ENCODE results near the gene AURKAIP1.

The AURKAIP1 gene

GRCh38 chr1:1361233-1361981, 13.6 kb downstream of the AURKAIP1 start:
- ChIA-PET POLR2A (no interaction called here), CTCF (no interaction called here)
- WGBS (ENCODE audit: insufficient coverage), result 81% methylated on average over 29 of the region's 35 CpGs
- H3K9me3 ChIP-seq (ENCODE audit: control extremely low read depth in 1 of 5, control insufficient read depth in 4 of 5, insufficient read depth in 2 of 5, low read depth in 1 of 5, low read length in 4 of 5), result peaks cover 0 to 4% (median 0%) of the 10 kb centered on the region in 5 experiments
- no peak overlapping the region for H3K27ac ChIP-seq (ENCODE audit: insufficient read depth in 1 of 2, low read depth in 1 of 2, low read length in 2 of 2, poor library complexity in 1 of 2, severe bottlenecking in 2 of 2)
- H3K4me3 ChIP-seq (ENCODE audit: control insufficient read depth in 1 of 7, extremely low read depth in 1 of 7, insufficient read depth in 4 of 7, low read depth in 2 of 7, low read length in 6 of 7), result no peak overlapping the region
- peaks cover 0 to 5% (median 2%) of the 10 kb centered on the region in 4 experiments for H3K4me1 ChIP-seq (ENCODE audit: control extremely low read depth in 1 of 4, control insufficient read depth in 4 of 4, insufficient read depth in 4 of 4, low read length in 3 of 4)
- peaks cover 0 to 71% (median 21%) of the 10 kb centered on the region in 5 experiments for H3K27me3 ChIP-seq (replicated peaks in 2 of 5; ENCODE audit: control insufficient read depth in 4 of 5, insufficient read depth in 5 of 5, low read length in 4 of 5)
- no peaks in the 10 kb centered on the region for H3K36me3 ChIP-seq (ENCODE audit: control insufficient read depth in 4 of 4, insufficient read depth in 4 of 4, low read length in 3 of 4)
- no peak for DNase-seq

GRCh38 chr1:1360506-1361169, 14.4 kb downstream of the AURKAIP1 start:
- ChIA-PET POLR2A (no interaction called here), CTCF (no interaction called here)
- Histone ChIP-seq H3K9me3 (ENCODE audit: control extremely low read depth in 1 of 5, control insufficient read depth in 4 of 5, insufficient read depth in 2 of 5, low read depth in 1 of 5, low read length in 4 of 5) (peaks cover 0 to 1% (median 0%) of the 10 kb centered on the region in 5 experiments), H3K36me3 (ENCODE audit: control insufficient read depth in 4 of 4, insufficient read depth in 4 of 4, low read length in 3 of 4) (no peaks in the 10 kb centered on the region), H3K4me3 (ENCODE audit: control insufficient read depth in 1 of 7, extremely low read depth in 1 of 7, insufficient read depth in 4 of 7, low read depth in 2 of 7, low read length in 6 of 7) (no peak overlapping the region), H3K27ac (ENCODE audit: insufficient read depth in 1 of 2, low read depth in 1 of 2, low read length in 2 of 2, poor library complexity in 1 of 2, severe bottlenecking in 2 of 2) (no peak overlapping the region), H3K27me3 (replicated peaks in 2 of 5; ENCODE audit: control insufficient read depth in 4 of 5, insufficient read depth in 5 of 5, low read length in 4 of 5) (peaks cover 0 to 71% (median 21%) of the 10 kb centered on the region in 5 experiments), H3K4me1 (ENCODE audit: control extremely low read depth in 1 of 4, control insufficient read depth in 4 of 4, insufficient read depth in 4 of 4, low read length in 3 of 4) (peaks cover 0 to 5% (median 2%) of the 10 kb centered on the region in 4 experiments)
- DNase-seq, result no peak
- 82% methylated on average over 15 of the region's 20 CpGs for WGBS (ENCODE audit: insufficient coverage)

- ChIA-PET POLR2A (no interaction called here), CTCF (no interaction called here)
- Histone ChIP-seq H3K4me3 (ENCODE audit: control insufficient read depth in 1 of 7, extremely low read depth in 1 of 7, insufficient read depth in 4 of 7, low read depth in 2 of 7, low read length in 6 of 7) (no peak overlapping the region), H3K27ac (ENCODE audit: insufficient read depth in 1 of 2, low read depth in 1 of 2, low read length in 2 of 2, poor library complexity in 1 of 2, severe bottlenecking in 2 of 2) (no peak overlapping the region), H3K27me3 (replicated peaks in 2 of 5; ENCODE audit: control insufficient read depth in 4 of 5, insufficient read depth in 5 of 5, low read length in 4 of 5) (peaks cover 0 to 77% (median 21%) of the 10 kb centered on the region in 5 experiments), H3K9me3 (ENCODE audit: control extremely low read depth in 1 of 5, control insufficient read depth in 4 of 5, insufficient read depth in 2 of 5, low read depth in 1 of 5, low read length in 4 of 5) (peaks cover 0 to 1% (median 0%) of the 10 kb centered on the region in 5 experiments), H3K36me3 (ENCODE audit: control insufficient read depth in 4 of 4, insufficient read depth in 4 of 4, low read length in 3 of 4) (no peaks in the 10 kb centered on the region), H3K4me1 (ENCODE audit: control extremely low read depth in 1 of 4, control insufficient read depth in 4 of 4, insufficient read depth in 4 of 4, low read length in 3 of 4) (peaks cover 0 to 8% (median 2%) of the 10 kb centered on the region in 4 experiments)
- WGBS (ENCODE audit: insufficient coverage), result 73% methylated on average over 19 of the region's 28 CpGs
- no peak for DNase-seq
Observed at GRCh38 chr1:1359664-1360468, 15.1 kb downstream of the AURKAIP1 start.

GRCh38 chr1:1359308-1359663, 15.7 kb downstream of the AURKAIP1 start:
- ChIA-PET POLR2A (no interaction called here), CTCF (no interaction called here)
- WGBS (ENCODE audit: insufficient coverage), result 70% methylated on average over 2 of the region's 6 CpGs
- H3K27ac ChIP-seq (ENCODE audit: insufficient read depth in 1 of 2, low read depth in 1 of 2, low read length in 2 of 2, poor library complexity in 1 of 2, severe bottlenecking in 2 of 2), result no peak overlapping the region
- no peak for DNase-seq
- no peaks in the 10 kb centered on the region for H3K36me3 ChIP-seq (ENCODE audit: control insufficient read depth in 4 of 4, insufficient read depth in 4 of 4, low read length in 3 of 4)
- peaks cover 0 to 82% (median 21%) of the 10 kb centered on the region in 5 experiments for H3K27me3 ChIP-seq (replicated peaks in 2 of 5; ENCODE audit: control insufficient read depth in 4 of 5, insufficient read depth in 5 of 5, low read length in 4 of 5)
- peaks cover 0 to 1% (median 0%) of the 10 kb centered on the region in 5 experiments for H3K9me3 ChIP-seq (ENCODE audit: control extremely low read depth in 1 of 5, control insufficient read depth in 4 of 5, insufficient read depth in 2 of 5, low read depth in 1 of 5, low read length in 4 of 5)
- H3K4me3 ChIP-seq (ENCODE audit: control insufficient read depth in 1 of 7, extremely low read depth in 1 of 7, insufficient read depth in 4 of 7, low read depth in 2 of 7, low read length in 6 of 7), result no peak overlapping the region
- peaks cover 0 to 10% (median 7%) of the 10 kb centered on the region in 4 experiments for H3K4me1 ChIP-seq (ENCODE audit: control extremely low read depth in 1 of 4, control insufficient read depth in 4 of 4, insufficient read depth in 4 of 4, low read length in 3 of 4)

- ChIA-PET CTCF (interaction anchor here (1.2 kb wide), 1 partner anchor 13 kb away, joined by 3 read pairs; no protein-coding TSS in a partner anchor), POLR2A (no interaction called here)
- H3K36me3 ChIP-seq (ENCODE audit: control insufficient read depth in 4 of 4, insufficient read depth in 4 of 4, low read length in 3 of 4), result no peaks in the 10 kb centered on the region
- DNase-seq, result peak in 1 of 3 donors; percentile 45
- H3K4me3 ChIP-seq (ENCODE audit: control insufficient read depth in 1 of 7, extremely low read depth in 1 of 7, insufficient read depth in 4 of 7, low read depth in 2 of 7, low read length in 6 of 7), result peak within 1 kb of the TSS in 1 of 7 experiments; percentile 8
- H3K27me3 ChIP-seq (replicated peaks in 2 of 5; ENCODE audit: control insufficient read depth in 4 of 5, insufficient read depth in 5 of 5, low read length in 4 of 5), result peaks cover 0 to 86% (median 21%) of the 10 kb centered on the region in 5 experiments
- no peak within 1 kb of the TSS for H3K27ac ChIP-seq (ENCODE audit: insufficient read depth in 1 of 2, low read depth in 1 of 2, low read length in 2 of 2, poor library complexity in 1 of 2, severe bottlenecking in 2 of 2)
- H3K4me1 ChIP-seq (ENCODE audit: control extremely low read depth in 1 of 4, control insufficient read depth in 4 of 4, insufficient read depth in 4 of 4, low read length in 3 of 4), result peaks cover 0 to 16% (median 9%) of the 10 kb centered on the region in 4 experiments
- peaks cover 0 to 1% (median 0%) of the 10 kb centered on the region in 5 experiments for H3K9me3 ChIP-seq (ENCODE audit: control extremely low read depth in 1 of 5, control insufficient read depth in 4 of 5, insufficient read depth in 2 of 5, low read depth in 1 of 5, low read length in 4 of 5)
- WGBS (ENCODE audit: insufficient coverage), result 36% methylated on average over 26 of the region's 29 CpGs
Observed at GRCh38 chr1:1358433-1359271, 16.4 kb downstream of the AURKAIP1 start, which contains the start of gene MXRA8. Gene MXRA8 (minus strand): TSS chr1:1358555. CDS start chr1:1358504, 51 bp downstream.

GRCh38 chr1:1357871-1358432, 17.1 kb downstream of the AURKAIP1 start:
- Histone ChIP-seq H3K27ac (ENCODE audit: insufficient read depth in 1 of 2, low read depth in 1 of 2, low read length in 2 of 2, poor library complexity in 1 of 2, severe bottlenecking in 2 of 2) (no peak overlapping the region), H3K4me3 (ENCODE audit: control insufficient read depth in 1 of 7, extremely low read depth in 1 of 7, insufficient read depth in 4 of 7, low read depth in 2 of 7, low read length in 6 of 7) (no peak overlapping the region), H3K4me1 (ENCODE audit: control extremely low read depth in 1 of 4, control insufficient read depth in 4 of 4, insufficient read depth in 4 of 4, low read length in 3 of 4) (peaks cover 0 to 21% (median 12%) of the 10 kb centered on the region in 4 experiments), H3K27me3 (replicated peaks in 2 of 5; ENCODE audit: control insufficient read depth in 4 of 5, insufficient read depth in 5 of 5, low read length in 4 of 5) (peaks cover 0 to 90% (median 21%) of the 10 kb centered on the region in 5 experiments), H3K9me3 (ENCODE audit: control extremely low read depth in 1 of 5, control insufficient read depth in 4 of 5, insufficient read depth in 2 of 5, low read depth in 1 of 5, low read length in 4 of 5) (peaks cover 0 to 1% (median 0%) of the 10 kb centered on the region in 5 experiments), H3K36me3 (ENCODE audit: control insufficient read depth in 4 of 4, insufficient read depth in 4 of 4, low read length in 3 of 4) (no peaks in the 10 kb centered on the region)
- ChIA-PET CTCF (interaction anchor here (1.2 kb wide), 1 partner anchor 14 kb away, joined by 3 read pairs; no protein-coding TSS in a partner anchor), POLR2A (no interaction called here)
- WGBS (ENCODE audit: insufficient coverage), result 37% methylated on average over 16 of the region's 18 CpGs
- DNase-seq, result no peak

All from common myeloid progenitor, CD34-positive (primary cell).